ENCODE measurements around the gene ZNF487. TPM values are rescaled to one million over a fixed set of nuclear protein-coding genes. Genes with fewer than 3 reads are reported as not detected.

ZNF487 gene
- 2.5 and 2.7 TPM in 2 replicates for total RNA-seq (2012; rRNA removed)
- 1.7 TPM in 2 replicates for polyA plus RNA-seq (2012; rRNA removed)
- 1.0 and 2.7 TPM in 2 replicates for polyA plus RNA-seq (2012; cell fraction: cytosol; rRNA removed)
- polyA plus RNA-seq (2012; cell fraction: nucleus; rRNA removed; ENCODE audit: low replicate concordance): 0.98 and 2.6 TPM in 2 replicates
- Bru-seq, nascent RNA: percentile 45 among the genes with signal in this experiment
- percentile 61 among the genes with signal in this experiment for BruChase-seq, experiment 1, labeled RNA remaining after a 6-hour chase
- BruChase-seq, experiment 2, labeled RNA remaining after a 2-hour chase: percentile 55 among the genes with signal in this experiment
- long read RNA-seq: 0 reads

- intact Hi-C loops (cut with micrococcal nuclease): loop anchor here (1.0 to 2.0 kb wide), 3 partner anchors 15 to 40 kb away; partner anchors contain the start of gene HNRNPF
- CTCF ChIA-PET: no interaction called here
- peak; percentile 54 for TF ChIP-seq RFX5 (IDR thresholded peaks at IDR 0.05; ENCODE audit: low read depth, low read length)
- TF ChIP-seq FOS (IDR thresholded peaks at IDR 0.05; ENCODE audit: low read depth, low read length): no peak
- TF ChIP-seq NFE2L2 (IDR thresholded peaks at IDR 0.05; ENCODE audit: low read depth, low read length): no peak
- TF ChIP-seq, protein P1, sequence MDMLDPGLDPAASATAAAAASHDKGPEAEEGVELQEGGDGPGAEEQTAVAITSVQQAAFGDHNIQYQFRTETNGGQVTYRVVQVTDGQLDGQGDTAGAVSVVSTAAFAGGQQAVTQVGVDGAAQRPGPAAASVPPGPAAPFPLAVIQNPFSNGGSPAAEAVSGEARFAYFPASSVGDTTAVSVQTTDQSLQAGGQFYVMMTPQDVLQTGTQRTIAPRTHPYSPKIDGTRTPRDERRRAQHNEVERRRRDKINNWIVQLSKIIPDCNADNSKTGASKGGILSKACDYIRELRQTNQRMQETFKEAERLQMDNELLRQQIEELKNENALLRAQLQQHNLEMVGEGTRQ (IDR thresholded peaks at IDR 0.05; ENCODE audit: low read depth, low read length): no peak; the same call in 1 of the 2 replicates
- TF ChIP-seq MAZ (IDR thresholded peaks at IDR 0.05; ENCODE audit: borderline replicate concordance, low read depth, low read length): peak; percentile 78
- no peak for TF ChIP-seq MAFK (IDR thresholded peaks at IDR 0.05; ENCODE audit: low read depth, low read length)
- TF ChIP-seq RAD21 (IDR thresholded peaks at IDR 0.05; ENCODE audit: low read length): peak; percentile 32
- no peak for TF ChIP-seq CHD1 (IDR thresholded peaks at IDR 0.05; ENCODE audit: low read depth, low read length)
- TF ChIP-seq MXI1 (IDR thresholded peaks at IDR 0.05; ENCODE audit: borderline replicate concordance, low read depth, low read length): peak; percentile 22; the same call in 1 of the 2 replicates
- peak; percentile 96 for TF ChIP-seq POLR2A (IDR thresholded peaks at IDR 0.05; ENCODE audit: low read depth, low read length)
- TF ChIP-seq BHLHE40 (IDR thresholded peaks at IDR 0.05; ENCODE audit: low read depth, low read length): no peak
- no peak for TF ChIP-seq ELK1 (IDR thresholded peaks at IDR 0.05; ENCODE audit: borderline replicate concordance, low read depth, low read length)
- TF ChIP-seq RCOR1 (IDR thresholded peaks at IDR 0.05; ENCODE audit: insufficient replicate concordance, low read length): no peak
- TF ChIP-seq CEBPB (IDR thresholded peaks at IDR 0.05; ENCODE audit: low read depth, low read length): no peak
- TF ChIP-seq SMC3 (IDR thresholded peaks at IDR 0.05; ENCODE audit: low read depth, low read length): peak; percentile 26
Measured at GRCh38 chr10:43436291-43437140, at the start of gene ZNF487. Gene ZNF487, plus strand, starts transcription at chr10:43437111. Its CDS starts 38,703 bp downstream, at chr10:43475814.

More at GRCh38 chr10:43436291-43437140, at the start of gene ZNF487:
- peak within 1 kb of the TSS; percentile 100 for H2AFZ ChIP-seq (replicated peaks; ENCODE audit: low read length, poor library complexity)
- peak within 1 kb of the TSS; percentile 94 for H2BK120ac ChIP-seq (ENCODE audit: low read depth, low read length)
- dilution Hi-C loops (cut with HindIII; ENCODE audit: low sequenced_read_pairs, unreplicated experiment) (no loop called here), in situ Hi-C loops (cut with MboI; ENCODE audit: low sequenced_read_pairs) (no loop called here)
- TSS peak; percentile 88 for BruUV-seq (replicated peaks)
- peak within 1 kb of the TSS; percentile 93 for H2AK9ac ChIP-seq (replicated peaks; ENCODE audit: low read depth, low read length, poor library complexity)
- no peaks in the 10 kb centered on the region for H3K27me3 ChIP-seq (ENCODE audit: control insufficient read depth, insufficient read depth, low read length)
- peak within 1 kb of the TSS; percentile 98 for H3K9ac ChIP-seq (ENCODE audit: low read depth, low read length)
- peak within 1 kb of the TSS; percentile 98 for H4K91ac ChIP-seq (ENCODE audit: insufficient read depth, low read depth, low read length)
- no peaks in the 10 kb centered on the region for H3K9me1 ChIP-seq (ENCODE audit: insufficient read depth, low read length)
- ATAC-seq (ENCODE audit: low read depth) (peak; percentile 99), DNase-seq (peak; percentile 79)
- POLR2A ChIA-PET (ENCODE audit: unreplicated experiment): no interaction called here
- no peaks in the 10 kb centered on the region for H3K9me3 ChIP-seq (ENCODE audit: control insufficient read depth, insufficient read depth, low read length)
- peak within 1 kb of the TSS; percentile 95 for H3K4ac ChIP-seq (ENCODE audit: low read depth, low read length)
- no peaks in the 10 kb centered on the region for H3K4me1 ChIP-seq (ENCODE audit: control insufficient read depth, insufficient read depth, low read length)
- no peaks in the 10 kb centered on the region for H4K20me1 ChIP-seq (ENCODE audit: insufficient read depth, low read length)
- peak within 1 kb of the TSS; percentile 93; the same call in 2 of the 3 replicates for H2BK15ac ChIP-seq (ENCODE audit: low read depth, low read length)
- peak within 1 kb of the TSS; percentile 92 for H3K4me2 ChIP-seq (ENCODE audit: low read depth, low read length)
- H2BK5ac ChIP-seq (ENCODE audit: low read depth, low read length, poor library complexity, severe bottlenecking): peak within 1 kb of the TSS; percentile 97
- peak within 1 kb of the TSS; percentile 96 for H3K18ac ChIP-seq (ENCODE audit: low read depth, low read length)
- H2BK20ac ChIP-seq (ENCODE audit: low read depth, low read length): no peak within 1 kb of the TSS
- H3K79me1 ChIP-seq (ENCODE audit: low read depth in 1 of 2, low read length in 2 of 2): peaks cover 7 to 16% of the 10 kb centered on the region in 2 experiments; a peak in 3 of 4 replicates
- WGBS, 2 experiments (ENCODE audit: extremely low coverage in 2 of 2, insufficient read length in 1 of 2): 0% methylated on average over 33 of the region's 69 CpGs; no CpG with 5 or more reads in 1 of the 2 experiments
- peak within 1 kb of the TSS; percentile 90 for H3K23ac ChIP-seq (ENCODE audit: low read depth, low read length)
- H3K14ac ChIP-seq (replicated peaks; ENCODE audit: low read depth, low read length): peak within 1 kb of the TSS; percentile 97
- H3K36me3 ChIP-seq (ENCODE audit: control insufficient read depth, insufficient read depth, low read length): no peaks in the 10 kb centered on the region
- peak within 1 kb of the TSS; percentile 95 for H4K5ac ChIP-seq (ENCODE audit: low read depth, low read length)
- H3K27ac ChIP-seq (ENCODE audit: insufficient read depth, low read length): peak within 1 kb of the TSS; percentile 99
- H3K4me3 ChIP-seq (ENCODE audit: insufficient read depth, low read depth, low read length): peak within 1 kb of the TSS; percentile 98
- peak within 1 kb of the TSS; percentile 75 to 98 for H4K8ac ChIP-seq (ENCODE audit: low read depth in 2 of 2, low read length in 2 of 2)
- peak within 1 kb of the TSS; percentile 31; the same call in 1 of the 2 replicates for H2AK5ac ChIP-seq (ENCODE audit: low read depth, low read length)
- peak within 1 kb of the TSS; percentile 89 for H3K56ac ChIP-seq (ENCODE audit: extremely low read depth, insufficient read depth, low read length)

All from IMR-90 (cell line).